Ascending aorta (tissue), 2 donors: ENCODE measurements around the gene SLC9B1. TPM values are rescaled to one million over a fixed set of nuclear protein-coding genes. Genes with fewer than 3 reads are reported as not detected.

Experiments
- DNase-seq, 2 donors: peaks; one replicate each; pipeline ENCODE4 v3.0.0-alpha.2; 2019; ENCODE audit warnings: low spot score in 2 of 2
- H3K27ac ChIP-seq, 2 donors: fragments of 200-600 bp; sonication (generic); one replicate each; pipeline ENCODE4 v1.5.1; 2016 to 2017; ENCODE audit warnings: mild to moderate bottlenecking in 1 of 2
- H3K27me3 ChIP-seq: fragments of 200-600 bp; sonication (generic); one replicate; pipeline ENCODE4 v1.5.1; 2017
- H3K36me3 ChIP-seq, 2 donors: fragments of 200-600 bp; sonication (generic); one replicate each; pipeline ENCODE4 v1.5.1; 2016
- H3K4me1 ChIP-seq, 2 donors: fragments of 200-600 bp; sonication (generic); one replicate each; pipeline ENCODE4 v1.5.1; 2016 to 2017; ENCODE audit warnings: mild to moderate bottlenecking in 1 of 2
- H3K4me3 ChIP-seq, 2 donors: fragments of 200-600 bp; sonication (generic); one replicate each; pipeline ENCODE4 v1.5.1; 2016 to 2017; ENCODE audit warnings: mild to moderate bottlenecking in 1 of 2
- H3K9me3 ChIP-seq, 2 donors: fragments of 200-600 bp; sonication (generic); one replicate each; pipeline ENCODE4 v1.5.1; 2016
- intact Hi-C: fragments of 100-400 bp; cut with DNase I; formaldehyde crosslinking; loops from one replicate; pipeline ENCODE4 v1.15.1; 2023
- total RNA-seq: library from RNA; depleted of rRNA; stranded (reverse); fragments of >200 nt; gene quantifications from one replicate; pipeline ENCODE4 v1.1.0, GENCODE V29; 2016
- TF ChIP-seq, protein P1 (sequence below), 3 experiments: fragments of 200-600 bp in 2 of 3; fragments of 450-650 bp in 1 of 3; sonication (generic) in 2 of 3; IDR thresholded peaks; one replicate each; pipeline ENCODE4 v1.5.1; 2016 to 2019; ENCODE audit warnings: antibody characterized with exemption in 3 of 3, mild to moderate bottlenecking in 1 of 3, moderate library complexity in 1 of 3

Gene SLC9B1
- total RNA-seq, 1 donor from 2014 or later: not detected

GRCh38 chr4:103032574-103032973 lies 13.1 kb upstream of the SLC9B1 start:
- H3K27ac ChIP-seq: no peak overlapping the region
- TF ChIP-seq, protein P1, sequence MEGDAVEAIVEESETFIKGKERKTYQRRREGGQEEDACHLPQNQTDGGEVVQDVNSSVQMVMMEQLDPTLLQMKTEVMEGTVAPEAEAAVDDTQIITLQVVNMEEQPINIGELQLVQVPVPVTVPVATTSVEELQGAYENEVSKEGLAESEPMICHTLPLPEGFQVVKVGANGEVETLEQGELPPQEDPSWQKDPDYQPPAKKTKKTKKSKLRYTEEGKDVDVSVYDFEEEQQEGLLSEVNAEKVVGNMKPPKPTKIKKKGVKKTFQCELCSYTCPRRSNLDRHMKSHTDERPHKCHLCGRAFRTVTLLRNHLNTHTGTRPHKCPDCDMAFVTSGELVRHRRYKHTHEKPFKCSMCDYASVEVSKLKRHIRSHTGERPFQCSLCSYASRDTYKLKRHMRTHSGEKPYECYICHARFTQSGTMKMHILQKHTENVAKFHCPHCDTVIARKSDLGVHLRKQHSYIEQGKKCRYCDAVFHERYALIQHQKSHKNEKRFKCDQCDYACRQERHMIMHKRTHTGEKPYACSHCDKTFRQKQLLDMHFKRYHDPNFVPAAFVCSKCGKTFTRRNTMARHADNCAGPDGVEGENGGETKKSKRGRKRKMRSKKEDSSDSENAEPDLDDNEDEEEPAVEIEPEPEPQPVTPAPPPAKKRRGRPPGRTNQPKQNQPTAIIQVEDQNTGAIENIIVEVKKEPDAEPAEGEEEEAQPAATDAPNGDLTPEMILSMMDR (IDR thresholded peaks at IDR 0.05): peak in 1 of 3 experiments; percentile 9
- no peaks in the 10 kb centered on the region for H3K27me3 ChIP-seq
- DNase-seq: no peak
- H3K9me3 ChIP-seq: peaks cover 0 to 5% of the 10 kb centered on the region in 2 donors
- H3K36me3 ChIP-seq: peaks cover 0 to 9% of the 10 kb centered on the region in 2 donors
- no peaks in the 10 kb centered on the region for H3K4me1 ChIP-seq
- H3K4me3 ChIP-seq: no peak overlapping the region
- intact Hi-C loops: no loop called here

DNA sequence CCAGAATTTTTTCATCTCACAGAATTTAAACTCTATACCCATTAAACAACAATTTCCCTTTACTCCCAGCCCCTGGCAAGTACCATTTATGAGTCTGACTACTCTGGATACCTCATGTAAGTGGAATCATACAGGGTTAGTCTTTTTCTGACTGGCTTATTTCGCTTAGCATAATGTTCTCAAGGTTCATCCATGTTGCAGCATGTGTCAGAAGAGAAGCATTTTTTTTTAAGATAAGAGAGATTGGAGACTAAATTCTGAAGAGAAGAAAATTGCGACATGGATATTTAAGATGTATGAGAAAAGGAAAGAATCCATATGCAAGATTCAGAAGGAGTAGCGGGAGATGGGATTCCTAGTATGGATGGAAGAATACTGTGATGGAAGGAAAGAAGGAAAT lies 11.3 kb upstream of the SLC9B1 start:
- Histone ChIP-seq H3K4me3 (no peak overlapping the region), H3K9me3 (peaks cover 0 to 5% of the 10 kb centered on the region in 2 donors), H3K27ac (no peak overlapping the region), H3K27me3 (no peaks in the 10 kb centered on the region), H3K36me3 (peaks cover 0 to 9% of the 10 kb centered on the region in 2 donors), H3K4me1 (no peaks in the 10 kb centered on the region)
- TF ChIP-seq, protein P1 (IDR thresholded peaks at IDR 0.05): no peak
- no peak for DNase-seq
- intact Hi-C loops: no loop called here

GRCh38 chr4:103029300-103029699 lies 9.8 kb upstream of the SLC9B1 start:
- no peak overlapping the region for H3K4me3 ChIP-seq
- intact Hi-C loops: no loop called here
- H3K27me3 ChIP-seq: no peaks in the 10 kb centered on the region
- no peak for DNase-seq
- no peak overlapping the region for H3K27ac ChIP-seq
- TF ChIP-seq, protein P1 (IDR thresholded peaks at IDR 0.05): no peak
- peaks cover 0 to 5% of the 10 kb centered on the region in 2 donors for H3K9me3 ChIP-seq
- H3K4me1 ChIP-seq: no peaks in the 10 kb centered on the region
- peaks cover 0 to 9% of the 10 kb centered on the region in 2 donors for H3K36me3 ChIP-seq

- intact Hi-C loops: no loop called here
- TF ChIP-seq, protein P1 (IDR thresholded peaks at IDR 0.05): no peak
- H3K9me3 ChIP-seq: no peaks in the 10 kb centered on the region
- no peak for DNase-seq
- no peak overlapping the region for H3K27ac ChIP-seq
- no peaks in the 10 kb centered on the region for H3K4me1 ChIP-seq
- no peaks in the 10 kb centered on the region for H3K27me3 ChIP-seq
- H3K4me3 ChIP-seq: no peak overlapping the region
- H3K36me3 ChIP-seq: peaks cover 0 to 9% of the 10 kb centered on the region in 2 donors
Measured at GRCh38 chr4:103026868-103027267, 7.4 kb upstream of the SLC9B1 start.

GRCh38 chr4:103024996-103025395 lies 5.5 kb upstream of the SLC9B1 start:
- H3K27ac ChIP-seq: no peak overlapping the region
- no peak overlapping the region for H3K4me3 ChIP-seq
- H3K27me3 ChIP-seq: no peaks in the 10 kb centered on the region
- TF ChIP-seq, protein P1 (IDR thresholded peaks at IDR 0.05): no peak
- H3K36me3 ChIP-seq: peaks cover 0 to under 1% of the 10 kb centered on the region in 2 donors
- peaks cover 0 to 2% of the 10 kb centered on the region in 2 donors for H3K4me1 ChIP-seq
- DNase-seq: no peak
- intact Hi-C loops: loop anchor here (5.0 kb wide), 1 partner anchor 172 kb away; the partner anchor contains the start of gene CENPE
- no peaks in the 10 kb centered on the region for H3K9me3 ChIP-seq

GRCh38 chr4:103021120-103021519 lies 1.6 kb upstream of the SLC9B1 start:
- no peaks in the 10 kb centered on the region for H3K27me3 ChIP-seq
- intact Hi-C loops: loop anchor here (5.0 kb wide), 1 partner anchor 176 kb away; the partner anchor contains the start of gene CENPE
- peaks cover 3 to 7% of the 10 kb centered on the region in 2 donors for H3K4me1 ChIP-seq
- TF ChIP-seq, protein P1 (IDR thresholded peaks at IDR 0.05): no peak
- no peak for DNase-seq
- H3K36me3 ChIP-seq: no peaks in the 10 kb centered on the region
- no peaks in the 10 kb centered on the region for H3K9me3 ChIP-seq
- no peak overlapping the region for H3K27ac ChIP-seq
- no peak overlapping the region for H3K4me3 ChIP-seq
